T-helper 2 cell (primary cell): ENCODE measurements around the gene LIMS3.
"Not testable (repeated sequence)": the region's sequence is repeated elsewhere in the genome, so short reads cannot be mapped to it uniquely, and the experiment has no call there.

ENCODE experiments used
- DNase-seq, 5 experiments: peaks; one replicate each; pipeline versions ENCODE4 v3.0.0 to v3.0.0-alpha.2; 2012 to 2022

LIMS3 gene

DNA sequence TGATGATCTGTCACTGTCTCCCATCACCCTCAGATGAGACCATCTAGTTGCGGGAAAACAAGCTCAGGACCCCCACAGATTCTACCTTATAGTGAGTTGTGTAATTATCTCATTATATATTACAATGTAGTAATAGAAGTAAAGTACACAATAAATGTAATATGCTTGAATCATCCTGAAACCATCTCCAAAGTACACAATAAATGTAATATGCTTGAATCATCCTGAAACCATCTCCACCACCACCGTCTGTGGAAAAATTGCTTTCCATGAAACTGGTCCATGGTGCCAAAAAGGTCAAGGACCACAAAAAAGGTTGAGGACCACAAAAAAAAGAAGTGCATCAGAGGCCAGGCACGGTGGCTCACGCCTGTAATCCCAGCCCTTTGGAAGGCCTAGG lies 29.3 kb downstream of the LIMS3 start:
- DNase-seq: not testable (repeated sequence)

DNA sequence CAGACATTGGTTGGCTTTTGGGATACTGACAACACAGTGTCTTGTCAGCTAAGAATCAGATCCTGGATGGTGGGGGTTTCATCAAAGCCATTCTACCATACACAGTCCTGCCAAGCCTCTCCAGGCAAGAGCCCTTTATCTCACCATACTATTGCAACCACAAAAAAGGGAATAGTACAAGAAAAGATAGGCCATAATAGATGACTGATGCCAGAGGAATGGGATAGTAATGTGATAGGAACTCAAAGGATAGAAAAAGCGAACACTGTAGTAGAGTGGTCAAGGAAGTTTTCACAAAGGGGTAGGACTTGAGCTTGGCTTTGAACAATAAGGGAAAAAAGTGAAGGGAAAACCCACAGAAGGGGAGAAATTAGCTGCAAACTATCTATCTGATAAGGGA lies 30.7 kb downstream of the LIMS3 start:
- not testable (repeated sequence) for DNase-seq

DNA sequence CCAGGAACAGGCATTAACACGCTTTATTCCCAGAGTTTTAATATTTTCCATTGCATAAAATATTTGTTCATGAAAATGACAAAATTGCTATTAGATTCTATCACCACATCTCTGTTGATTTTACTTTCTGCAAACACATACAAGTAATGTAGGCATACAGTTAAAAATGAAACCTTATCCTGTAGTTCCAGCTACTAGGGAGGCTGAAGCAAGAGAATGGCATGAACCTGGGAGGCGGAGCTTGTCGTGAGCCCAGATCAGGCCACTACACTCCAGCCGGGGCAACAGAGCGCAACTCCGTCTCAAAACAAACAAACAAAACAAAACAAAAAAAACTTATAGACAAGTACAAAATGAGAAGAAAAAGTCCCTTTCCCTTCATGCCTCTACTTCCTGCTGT lies 38.0 kb downstream of the LIMS3 start:
- DNase-seq: not testable (repeated sequence)

DNA sequence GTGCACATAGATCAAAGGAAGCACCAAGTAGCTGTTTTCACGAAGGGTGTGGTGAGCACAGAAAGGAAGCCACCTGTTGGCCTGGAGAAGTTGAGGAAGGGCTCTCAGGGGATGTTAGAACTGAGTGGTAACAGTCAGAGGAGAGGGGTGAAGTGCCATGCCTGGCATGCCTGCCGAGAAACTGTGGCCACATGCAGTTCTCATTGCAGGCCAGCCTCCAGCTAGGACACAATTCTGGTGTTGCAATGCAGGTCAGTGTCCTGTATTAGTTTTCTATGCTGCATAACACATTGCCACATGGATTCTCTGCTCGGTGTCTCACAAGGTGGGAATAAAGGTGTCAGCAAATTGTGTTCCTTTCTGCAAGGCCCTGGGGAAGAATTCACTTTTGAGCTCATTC lies 46.9 kb downstream of the LIMS3 start:
- DNase-seq: not testable (repeated sequence)

DNA sequence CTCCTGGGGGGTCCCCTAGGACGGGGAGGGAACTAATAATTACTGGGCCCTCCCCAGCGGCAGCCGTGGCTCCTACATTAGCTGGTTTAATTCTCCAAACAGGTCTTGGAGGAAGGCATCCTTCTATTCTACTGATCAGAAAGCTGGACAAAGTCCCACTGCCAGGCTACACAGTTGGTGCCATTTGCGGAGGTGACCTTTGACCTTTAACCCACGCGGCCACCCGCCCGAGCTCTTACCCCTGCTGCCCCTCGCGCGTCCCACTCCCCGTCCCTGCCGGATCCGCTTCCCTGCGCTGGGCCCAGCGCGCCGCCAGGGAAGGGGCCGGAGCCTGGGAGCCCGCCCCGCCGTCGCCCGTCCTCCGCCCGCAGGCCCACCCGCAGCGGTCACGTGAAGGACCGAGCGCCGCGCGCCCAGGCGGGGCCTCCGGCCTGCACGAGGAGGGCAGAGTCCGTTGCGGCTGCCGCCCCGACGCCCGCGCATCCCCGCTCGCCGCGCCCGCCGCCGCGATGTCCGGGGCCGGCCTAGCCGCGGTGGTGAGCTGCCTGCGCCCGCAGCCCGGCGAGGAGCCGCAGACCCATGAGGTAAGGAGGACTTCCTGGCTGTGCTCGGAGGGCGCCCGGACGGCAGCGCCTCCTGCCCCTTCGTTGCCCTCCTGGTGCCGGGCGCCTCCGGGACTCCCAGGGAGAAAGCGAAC lies 48.9 kb downstream of the LIMS3 start:
- not testable (repeated sequence) for DNase-seq

DNA sequence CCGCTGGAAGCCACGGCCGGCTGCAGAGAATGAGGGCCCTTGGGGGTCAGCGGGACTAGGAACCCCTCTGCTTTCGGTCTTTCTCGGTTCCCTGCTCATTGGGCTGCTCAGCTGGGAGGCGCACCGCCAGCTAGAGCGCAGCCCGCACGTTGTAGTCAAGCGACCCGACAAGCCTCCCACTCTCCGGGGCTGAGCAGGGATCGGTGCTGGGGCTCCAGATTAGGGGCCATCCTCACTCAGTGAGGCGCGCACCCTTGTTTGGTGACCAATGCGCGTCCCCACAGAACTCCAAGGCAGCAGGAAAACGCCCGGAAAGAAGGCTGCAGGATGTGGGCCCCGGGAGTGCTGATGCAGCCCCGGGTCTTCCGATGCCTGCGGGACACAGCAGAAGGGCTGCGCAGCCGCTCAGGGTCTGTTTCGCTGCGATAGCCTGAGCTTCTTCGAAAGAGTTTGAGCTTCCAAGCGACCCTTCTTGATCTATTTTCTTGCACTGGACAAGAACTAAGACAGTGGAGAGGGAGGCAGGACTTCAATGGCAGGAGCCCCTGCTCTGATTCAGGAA lies 49.6 kb downstream of the LIMS3 start:
- DNase-seq: not testable (repeated sequence)

DNA sequence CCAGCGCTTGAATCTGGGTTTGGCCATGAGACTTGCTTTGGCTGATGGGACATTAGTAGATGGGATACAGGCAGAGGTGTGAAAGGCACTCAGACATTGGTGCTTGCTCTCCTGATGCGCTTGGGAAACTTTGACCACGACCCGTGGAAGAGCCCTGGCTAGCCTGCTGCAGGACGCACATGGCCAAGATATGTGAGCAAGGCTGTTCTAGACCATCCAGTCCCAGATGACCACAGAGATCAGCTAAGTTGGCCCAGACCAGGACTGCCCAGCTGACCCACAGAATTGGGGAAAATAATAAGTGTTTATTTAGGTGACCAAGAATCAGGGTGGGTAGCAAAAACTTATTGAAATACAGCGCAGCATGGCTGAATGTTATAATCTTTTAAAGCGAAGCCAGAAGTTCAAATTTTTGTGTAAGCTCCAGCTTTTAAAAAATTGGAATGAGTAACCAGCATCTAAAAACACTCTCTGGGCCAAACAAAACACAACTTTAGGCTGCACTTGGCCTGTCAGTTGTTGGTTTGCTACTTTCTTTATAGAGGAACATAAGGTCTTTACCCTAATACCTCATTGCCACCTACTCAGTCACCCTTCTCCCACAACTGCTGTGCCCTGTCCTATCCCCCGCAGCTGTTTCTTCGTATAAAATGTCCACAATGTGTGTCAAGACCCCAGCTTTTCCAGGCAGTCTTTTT lies 51.8 kb downstream of the LIMS3 start:
- DNase-seq: not testable (repeated sequence)

DNA sequence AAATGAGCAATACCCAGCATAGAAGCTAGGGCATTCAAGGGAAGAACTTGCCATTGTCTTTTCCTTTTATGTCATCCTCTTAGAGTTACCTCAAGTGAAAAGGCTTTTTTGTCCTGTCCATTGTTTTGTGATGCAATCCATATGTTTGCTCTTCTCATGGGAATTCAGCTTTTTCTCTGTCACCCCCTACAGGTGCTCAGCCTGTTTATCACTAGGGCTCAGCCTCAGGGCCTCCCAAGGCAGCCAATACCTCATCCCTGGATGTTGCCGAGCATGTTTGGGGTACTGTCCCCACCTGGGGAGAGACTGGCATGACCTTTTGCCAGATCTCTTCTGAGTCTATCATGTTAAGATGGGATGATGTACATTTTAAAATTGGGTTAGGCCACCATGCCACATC lies 65.5 kb downstream of the LIMS3 start:
- not testable (repeated sequence) for DNase-seq

DNA sequence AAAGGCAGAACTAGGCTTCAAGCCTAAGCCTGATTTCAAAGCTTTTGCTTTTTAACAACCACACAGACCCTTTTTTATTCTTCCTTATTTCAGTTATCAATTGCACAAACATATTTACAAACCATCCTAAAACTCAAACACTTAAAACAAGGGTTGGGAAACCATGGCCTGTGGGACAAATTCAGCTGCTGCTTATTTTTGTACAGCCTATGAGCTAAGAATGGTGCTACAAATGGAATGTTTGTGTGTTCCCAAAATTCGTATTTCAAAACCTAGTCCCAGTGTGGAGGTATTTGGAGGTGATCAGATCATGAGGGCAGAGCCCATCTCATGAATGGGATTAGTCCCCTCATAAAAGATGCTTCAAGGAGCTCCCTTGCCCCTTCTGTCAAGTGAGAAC lies 67.0 kb downstream of the LIMS3 start:
- DNase-seq: not testable (repeated sequence)

DNA sequence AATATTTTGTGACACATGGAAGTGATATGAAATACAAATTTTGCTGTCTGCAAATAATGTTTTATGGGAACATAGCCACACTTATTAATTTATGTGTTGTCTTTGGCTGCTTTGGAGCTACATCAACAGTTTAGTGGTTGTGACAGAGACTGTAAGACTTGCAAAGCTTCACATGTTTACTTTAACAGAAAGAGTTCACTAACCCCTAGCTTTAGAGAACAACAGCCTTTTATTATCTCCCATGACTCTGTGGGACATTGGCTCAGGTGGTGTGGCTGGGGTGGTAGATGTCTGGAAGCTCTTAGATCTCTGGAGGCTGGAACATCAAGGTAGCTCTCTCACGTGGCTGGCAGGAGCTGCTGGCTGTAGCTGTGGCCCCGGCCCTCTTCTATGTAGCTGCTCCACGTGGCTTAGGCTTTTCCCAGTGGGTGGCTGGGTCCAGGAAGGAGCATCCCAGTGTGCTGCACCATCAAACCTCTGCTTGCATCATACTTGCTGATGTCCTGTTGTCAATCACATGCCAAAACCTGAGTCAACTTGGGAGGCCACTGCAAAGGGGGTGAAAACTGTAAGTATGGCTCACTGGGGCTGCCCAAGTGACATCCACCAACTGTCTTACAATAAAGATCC lies 67.7 kb downstream of the LIMS3 start:
- not testable (repeated sequence) for DNase-seq

DNA sequence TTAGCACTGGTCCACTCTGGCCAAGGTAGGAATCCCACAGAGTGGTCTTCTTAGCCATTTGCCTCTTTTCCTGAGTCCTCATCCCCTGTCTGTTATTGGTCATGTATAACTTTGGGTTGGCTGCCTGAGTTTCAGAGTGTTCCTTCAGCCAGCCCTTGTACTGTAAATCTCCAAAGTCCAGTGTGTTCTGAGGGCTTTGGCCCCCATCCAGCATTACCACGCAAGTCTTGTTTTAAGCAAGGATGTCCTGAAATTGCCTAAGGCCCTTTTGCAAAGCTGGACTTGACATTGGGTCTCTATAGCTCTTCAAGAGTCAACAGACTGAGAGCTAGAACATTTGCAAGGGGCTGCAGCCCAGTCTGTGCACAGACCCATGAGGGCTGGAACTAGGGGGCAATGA lies 68.4 kb downstream of the LIMS3 start:
- not testable (repeated sequence) for DNase-seq

DNA sequence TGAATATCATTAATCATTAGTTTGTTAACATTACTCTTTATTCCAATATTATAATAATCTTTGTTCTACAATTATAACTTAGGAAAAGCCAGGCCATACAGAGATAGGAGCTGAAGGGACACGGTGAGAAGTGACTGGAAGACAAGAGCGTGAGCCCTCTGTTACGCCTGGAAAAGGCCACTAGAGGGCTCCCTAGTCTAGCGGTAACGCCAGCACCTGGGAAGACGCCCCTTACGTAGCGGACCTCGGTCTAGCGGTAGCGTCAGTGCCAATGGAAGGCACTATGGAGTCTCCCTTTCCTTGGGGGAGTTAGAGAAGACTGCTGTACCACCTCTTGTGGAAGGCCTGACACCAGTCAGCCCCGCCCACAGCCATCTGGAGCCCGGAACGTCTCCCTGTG lies 71.4 kb downstream of the LIMS3 start:
- DNase-seq: not testable (repeated sequence)

DNA sequence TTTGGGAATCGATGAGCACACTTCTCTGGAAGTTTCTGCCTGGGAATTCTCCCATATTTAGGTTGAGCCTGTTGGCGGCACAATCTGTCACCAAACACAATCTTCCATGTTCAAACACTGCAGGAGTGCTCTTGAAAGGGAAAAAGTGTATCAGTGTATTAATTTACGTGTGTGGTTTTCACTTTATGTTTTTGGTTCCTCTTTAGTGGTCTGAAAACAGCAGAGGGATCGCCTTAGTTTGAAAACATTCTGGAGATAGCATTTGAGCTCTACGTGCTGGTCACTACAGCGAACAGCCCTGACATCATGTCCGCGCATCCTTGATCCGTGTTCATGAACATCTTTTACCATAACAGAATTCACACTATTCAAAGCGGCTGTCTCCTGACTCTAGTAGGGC lies 73.2 kb downstream of the LIMS3 start:
- DNase-seq: not testable (repeated sequence)
